Activated CD4-positive, alpha-beta T cell treated with anti-CD3 and anti-CD28 coated beads, Interleukin-2, amount 10 ng/mL, durations not matched to agents 24 days and 14 days (primary cell): ENCODE data around the gene RPTOR. TPM values are rescaled to one million over a fixed set of nuclear protein-coding genes. Genes with fewer than 3 reads are reported as not detected.

Source experiments
- DNase-seq: peaks from one replicate; pipeline ENCODE4 v3.0.0; 2022
- H3K27ac Mint-ChIP-seq: one replicate; pipeline ENCODE4 v1.8.0; 2022; ENCODE audit warnings: mild to moderate bottlenecking, mixed read lengths
- H3K27me3 Mint-ChIP-seq: one replicate; pipeline ENCODE4 v1.8.0; 2022; ENCODE audit warnings: mixed read lengths
- H3K36me3 Mint-ChIP-seq: one replicate; pipeline ENCODE4 v1.8.0; 2022; ENCODE audit warnings: low read depth, mild to moderate bottlenecking, mixed read lengths
- H3K4me1 Mint-ChIP-seq: one replicate; pipeline ENCODE4 v1.8.0; 2021; ENCODE audit warnings: mixed read lengths
- H3K4me3 Mint-ChIP-seq: one replicate; pipeline ENCODE4 v1.8.0; 2022; ENCODE audit warnings: mild to moderate bottlenecking, moderate library complexity, mixed read lengths
- H3K9me3 Mint-ChIP-seq: one replicate; pipeline ENCODE4 v1.8.0; 2021; ENCODE audit warnings: mixed read lengths
- intact Hi-C: fragments of 100-400 bp; cut with micrococcal nuclease; formaldehyde crosslinking; loops from one replicate; pipeline ENCODE4 v1.15.1; 2023
- total RNA-seq: library from RNA; stranded (reverse); gene quantifications from 2 replicates; pipeline ENCODE4 v1.2.3, GENCODE V29; 2022

The RPTOR gene
- total RNA-seq, 1 donor from 2014 or later = 67.2 TPM

- Mint-ChIP-seq H3K27ac (peak overlapping the region; percentile 66), H3K27me3 (no peaks in the 10 kb centered on the region), H3K36me3 (peaks cover 11% of the 10 kb centered on the region), H3K4me1 (peaks cover 20% of the 10 kb centered on the region), H3K4me3 (peak overlapping the region; percentile 79), H3K9me3 (no peaks in the 10 kb centered on the region)
- intact Hi-C loops = no loop called here
- no peak for DNase-seq
These were observed 446.4 kb downstream of the RPTOR start for GRCh38 chr17:80990921-80991644.

- H3K9me3 Mint-ChIP-seq = no peaks in the 10 kb centered on the region
- peak; percentile 93 for DNase-seq
- H3K27me3 Mint-ChIP-seq = no peaks in the 10 kb centered on the region
- peaks cover 20% of the 10 kb centered on the region for H3K4me1 Mint-ChIP-seq
- intact Hi-C loops = no loop called here
- peaks cover 11% of the 10 kb centered on the region for H3K36me3 Mint-ChIP-seq
- H3K27ac Mint-ChIP-seq = peak within 1 kb of the TSS; percentile 66
- H3K4me3 Mint-ChIP-seq = peak within 1 kb of the TSS; percentile 80
These were observed 447.0 kb downstream of the RPTOR start, which contains the start of gene CHMP6 for GRCh38 chr17:80991645-80992076. Gene CHMP6 (plus strand): TSS chr17:80991841. CDS start chr17:80991919, 78 bp downstream.

GRCh38 chr17:80992077-80992947 lies 447.7 kb downstream of the RPTOR start:
- intact Hi-C loops = no loop called here
- Mint-ChIP-seq H3K27me3 (no peaks in the 10 kb centered on the region), H3K9me3 (no peaks in the 10 kb centered on the region), H3K4me3 (peak overlapping the region; percentile 80), H3K4me1 (peaks cover 20% of the 10 kb centered on the region), H3K36me3 (peaks cover 13% of the 10 kb centered on the region), H3K27ac (peak overlapping the region; percentile 36)
- DNase-seq = peak; percentile 72

GRCh38 chr17:80992948-80993624 lies 448.4 kb downstream of the RPTOR start:
- Mint-ChIP-seq H3K36me3 (peaks cover 13% of the 10 kb centered on the region), H3K27me3 (no peaks in the 10 kb centered on the region), H3K27ac (peak overlapping the region; percentile 36), H3K4me3 (peak overlapping the region; percentile 80), H3K9me3 (no peaks in the 10 kb centered on the region), H3K4me1 (peaks cover 20% of the 10 kb centered on the region)
- intact Hi-C loops = no loop called here
- DNase-seq = no peak

GRCh38 chr17:80995131-80995530 lies 450.5 kb downstream of the RPTOR start:
- Mint-ChIP-seq H3K4me1 (peaks cover 11% of the 10 kb centered on the region), H3K36me3 (peaks cover 16% of the 10 kb centered on the region), H3K27me3 (no peaks in the 10 kb centered on the region), H3K9me3 (no peaks in the 10 kb centered on the region), H3K4me3 (no peak overlapping the region), H3K27ac (no peak overlapping the region)
- DNase-seq = no peak
- intact Hi-C loops = no loop called here

- H3K4me3 Mint-ChIP-seq = no peak overlapping the region
- intact Hi-C loops = no loop called here
- no peaks in the 10 kb centered on the region for H3K9me3 Mint-ChIP-seq
- peaks cover 16% of the 10 kb centered on the region for H3K36me3 Mint-ChIP-seq
- DNase-seq = no peak
- peaks cover 8% of the 10 kb centered on the region for H3K4me1 Mint-ChIP-seq
- H3K27me3 Mint-ChIP-seq = no peaks in the 10 kb centered on the region
- no peak overlapping the region for H3K27ac Mint-ChIP-seq
These were observed 452.0 kb downstream of the RPTOR start for GRCh38 chr17:80996422-80997305.

- Mint-ChIP-seq H3K4me3 (no peak overlapping the region), H3K9me3 (no peaks in the 10 kb centered on the region), H3K27me3 (peaks cover 5% of the 10 kb centered on the region), H3K36me3 (peaks cover 16% of the 10 kb centered on the region), H3K27ac (no peak overlapping the region), H3K4me1 (peaks cover 8% of the 10 kb centered on the region)
- intact Hi-C loops = no loop called here
- DNase-seq = no peak
These were observed 452.9 kb downstream of the RPTOR start for GRCh38 chr17:80997424-80998117.

- peaks cover 3% of the 10 kb centered on the region for H3K4me1 Mint-ChIP-seq
- intact Hi-C loops = no loop called here
These were observed 453.6 kb downstream of the RPTOR start for GRCh38 chr17:80998118-80998747.

GRCh38 chr17:80998748-80999535 lies 454.3 kb downstream of the RPTOR start:
- H3K27ac Mint-ChIP-seq = no peak overlapping the region
- H3K4me1 Mint-ChIP-seq = peaks cover 4% of the 10 kb centered on the region
- H3K4me3 Mint-ChIP-seq = no peak overlapping the region
- H3K36me3 Mint-ChIP-seq = peaks cover 14% of the 10 kb centered on the region
- intact Hi-C loops = no loop called here
- H3K9me3 Mint-ChIP-seq = no peaks in the 10 kb centered on the region
- peaks cover 15% of the 10 kb centered on the region for H3K27me3 Mint-ChIP-seq
- DNase-seq = no peak

More at GRCh38 chr17:80998118-80998747, 453.6 kb downstream of the RPTOR start:
- H3K27ac Mint-ChIP-seq = no peak overlapping the region
- H3K27me3 Mint-ChIP-seq = peaks cover 10% of the 10 kb centered on the region
- H3K4me3 Mint-ChIP-seq = no peak overlapping the region
- no peak for DNase-seq
- no peaks in the 10 kb centered on the region for H3K9me3 Mint-ChIP-seq
- H3K36me3 Mint-ChIP-seq = peaks cover 14% of the 10 kb centered on the region

- intact Hi-C loops = no loop called here
- Mint-ChIP-seq H3K4me1 (peaks cover 6% of the 10 kb centered on the region), H3K27ac (no peak overlapping the region), H3K9me3 (no peaks in the 10 kb centered on the region), H3K4me3 (no peak overlapping the region), H3K27me3 (peaks cover 18% of the 10 kb centered on the region), H3K36me3 (peaks cover 14% of the 10 kb centered on the region)
- no peak for DNase-seq
These were observed 455.1 kb downstream of the RPTOR start for GRCh38 chr17:80999536-81000333.

- intact Hi-C loops = no loop called here
- no peak for DNase-seq
- Mint-ChIP-seq H3K9me3 (no peaks in the 10 kb centered on the region), H3K4me1 (peaks cover 8% of the 10 kb centered on the region), H3K27me3 (peaks cover 21% of the 10 kb centered on the region), H3K36me3 (peaks cover 12% of the 10 kb centered on the region), H3K4me3 (no peak overlapping the region), H3K27ac (no peak overlapping the region)
These were observed 455.6 kb downstream of the RPTOR start for GRCh38 chr17:81000334-81000630.
